NCI-H2029 treated with DMSO at 0.1 percent for 48 hours (cell line): ENCODE results near the gene CD3G.
"Not testable (repeated sequence)": the region's sequence is repeated elsewhere in the genome, so short reads cannot be mapped to it uniquely, and the experiment has no call there.

Experiments used
- DNase-seq: peaks from one replicate; lab custom pipeline; 2025; lab: John Stamatoyannopoulos, UW

CD3G gene

DNA sequence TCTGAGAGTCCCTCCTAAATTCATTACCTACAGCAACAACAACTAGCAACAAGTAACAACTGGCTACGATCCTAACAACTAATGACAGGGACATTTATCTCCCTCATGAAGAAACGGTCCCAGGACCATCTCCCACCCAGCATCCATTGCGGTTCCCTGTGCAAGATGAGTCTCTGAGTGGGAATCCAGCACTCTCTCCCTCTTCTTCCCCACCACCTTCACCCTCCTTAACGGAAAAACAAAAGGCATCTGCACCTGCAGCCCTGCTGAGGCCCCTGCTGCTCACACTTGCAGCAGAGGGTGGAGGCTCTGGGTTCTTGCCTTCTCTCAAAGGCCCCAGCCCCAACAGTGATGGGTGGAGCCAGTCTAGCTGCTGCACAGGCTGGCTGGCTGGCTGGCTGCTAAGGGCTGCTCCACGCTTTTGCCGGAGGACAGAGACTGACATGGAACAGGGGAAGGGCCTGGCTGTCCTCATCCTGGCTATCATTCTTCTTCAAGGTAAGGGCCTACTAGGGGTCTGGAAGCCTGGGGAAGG, at the start of gene CD3G:
CD3G (plus strand) TSS at position 364 of the 535 bp plus-strand sequence; CDS start at position 444, 80 bp downstream.
- no peak for DNase-seq

DNA sequence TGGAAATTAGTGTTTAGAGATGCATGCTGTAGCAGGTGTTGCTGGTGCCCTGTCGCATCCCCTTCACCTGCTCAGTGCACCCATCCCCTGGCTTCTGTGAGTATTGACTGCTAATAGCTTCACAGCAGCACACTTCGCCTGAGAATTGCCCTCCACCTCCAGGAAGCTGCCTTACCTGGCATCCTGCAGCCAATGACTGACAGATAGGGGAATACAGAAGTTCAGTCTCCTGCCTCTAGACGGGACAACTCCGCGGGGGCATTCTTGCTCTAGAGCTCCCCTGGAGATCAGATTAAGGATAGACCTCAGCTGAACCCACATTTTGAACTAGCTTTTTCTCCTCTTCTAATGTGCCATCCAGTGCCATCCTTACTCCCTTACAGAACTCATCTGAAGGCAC, 48.9 kb upstream of the CD3G start:
- no peak for DNase-seq

DNA sequence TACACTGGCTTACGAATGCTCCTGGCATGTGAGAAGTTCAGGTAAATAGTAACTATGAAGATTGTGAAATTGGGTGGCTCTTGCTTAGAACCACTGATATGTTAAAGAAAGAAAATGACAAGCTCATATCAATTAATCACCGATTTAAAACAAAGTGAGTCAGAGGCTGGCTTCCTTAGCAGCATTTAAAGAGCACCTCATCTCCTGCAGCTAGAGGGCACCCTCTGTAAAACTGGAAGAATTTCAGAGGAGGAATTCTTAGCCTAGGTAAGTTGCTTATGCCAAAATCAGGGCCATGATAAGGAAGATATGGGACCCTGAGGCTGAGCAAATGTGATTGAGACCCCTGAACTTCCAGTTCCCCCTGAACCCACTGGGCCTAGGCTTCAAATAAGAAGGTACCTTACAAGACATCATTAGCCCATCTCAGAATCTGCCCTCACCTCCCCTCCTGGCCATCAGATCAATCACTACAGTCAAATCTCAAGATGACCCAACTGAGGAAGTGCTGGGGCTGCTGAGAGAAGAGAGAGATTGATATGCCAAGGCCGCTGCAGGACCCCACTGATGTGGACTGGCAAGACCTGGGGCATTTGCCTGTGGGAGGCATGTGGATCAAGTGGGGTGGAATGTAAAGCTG, 48.2 kb upstream of the CD3G start:
- DNase-seq, result no peak

DNA sequence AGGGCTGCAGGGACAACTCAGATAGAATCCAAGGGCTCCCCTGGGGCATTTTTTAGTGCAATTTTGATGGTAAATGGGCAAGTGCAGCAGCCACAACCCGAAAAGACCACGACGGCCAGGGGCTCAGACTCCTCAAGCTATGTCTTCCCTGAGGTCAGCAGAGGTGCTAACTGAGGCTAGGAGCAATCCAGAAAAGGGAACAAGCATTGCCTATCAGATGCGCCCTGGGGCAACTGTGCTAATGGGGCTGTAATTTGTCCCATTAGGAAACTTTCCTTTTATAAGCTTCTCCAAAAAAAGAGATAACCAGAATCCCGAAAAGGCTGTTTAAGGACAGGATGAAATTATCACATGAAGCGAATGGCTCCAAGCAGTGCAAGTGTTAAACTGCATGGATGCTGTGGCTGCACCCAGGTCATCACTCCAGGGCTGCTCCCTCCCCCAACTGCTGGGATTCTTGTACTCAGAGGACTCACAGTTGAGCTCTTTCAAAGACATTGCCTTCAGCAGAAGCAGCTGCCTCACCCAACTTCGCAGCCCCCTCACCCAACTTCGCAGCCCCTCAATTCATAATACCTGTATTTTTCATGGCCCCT, 42.4 kb upstream of the CD3G start:
- DNase-seq, result no peak

DNA sequence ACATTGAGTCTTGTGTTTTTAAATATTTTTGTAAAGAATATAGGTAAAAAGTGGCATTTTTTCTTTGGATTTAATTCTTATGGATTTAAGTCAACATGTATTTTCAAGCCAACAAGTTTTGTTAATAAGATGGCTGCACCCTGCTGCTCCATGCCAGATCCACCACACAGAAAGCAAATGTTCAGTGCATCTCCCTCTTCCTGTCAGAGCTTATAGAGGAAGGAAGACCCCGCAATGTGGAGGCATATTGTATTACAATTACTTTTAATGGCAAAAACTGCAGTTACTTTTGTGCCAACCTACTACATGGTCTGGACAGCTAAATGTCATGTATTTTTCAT, 39.9 kb upstream of the CD3G start:
- no peak for DNase-seq

DNA sequence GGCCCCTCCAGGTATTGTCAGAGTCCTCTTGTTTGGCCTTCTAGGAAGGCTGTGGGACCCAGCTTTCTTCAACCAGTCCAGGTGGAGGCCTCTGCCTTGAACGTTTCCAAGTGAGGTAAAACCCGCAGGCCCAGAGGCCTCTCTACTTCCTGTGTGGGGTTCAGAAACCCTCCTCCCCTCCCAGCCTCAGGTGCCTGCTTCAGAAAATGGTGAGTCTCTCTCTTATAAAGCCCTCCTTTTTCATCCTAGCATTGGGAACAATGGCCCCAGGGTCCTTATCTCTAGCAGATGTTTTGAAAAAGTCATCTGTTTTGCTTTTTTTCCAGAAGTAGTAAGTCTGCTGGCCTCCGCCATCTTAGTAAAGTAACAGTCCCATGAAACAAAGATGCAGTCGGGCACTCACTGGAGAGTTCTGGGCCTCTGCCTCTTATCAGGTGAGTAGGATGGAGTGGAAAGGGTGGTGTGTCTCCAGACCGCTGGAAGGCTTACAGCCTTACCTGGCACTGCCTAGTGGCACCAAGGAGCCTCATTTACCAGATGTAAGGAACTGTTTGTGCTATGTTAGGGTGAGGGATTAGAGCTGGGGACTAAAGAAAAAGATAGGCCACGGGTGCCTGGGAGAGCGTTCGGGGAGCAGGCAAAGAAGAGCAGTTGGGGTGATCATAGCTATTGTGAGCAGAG, 39.4 kb upstream of the CD3G start, which contains the start of gene CD3E:
CD3E (plus strand) TSS at position 163 of the 681 bp plus-strand sequence; CDS start at position 386, 223 bp downstream.
- no peak for DNase-seq

DNA sequence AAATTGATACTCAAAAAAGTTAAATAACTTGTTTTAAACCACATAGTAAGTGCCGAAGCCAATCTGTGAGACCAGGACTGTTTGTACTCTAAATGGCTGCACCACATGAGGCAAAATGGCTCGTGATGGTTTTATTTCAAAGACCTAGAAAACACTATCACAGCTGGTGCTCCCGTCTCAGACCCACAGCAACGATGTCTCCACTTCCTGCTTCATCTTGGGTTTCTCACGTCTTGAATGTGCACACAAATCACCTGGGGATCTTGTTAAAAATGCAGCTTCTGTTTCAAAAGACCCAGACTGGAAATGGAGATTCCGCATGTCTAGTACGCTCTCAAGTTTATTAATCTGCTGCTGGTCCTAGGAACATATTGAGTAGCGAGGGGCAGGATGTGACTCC, 38.4 kb upstream of the CD3G start:
- no peak for DNase-seq

DNA sequence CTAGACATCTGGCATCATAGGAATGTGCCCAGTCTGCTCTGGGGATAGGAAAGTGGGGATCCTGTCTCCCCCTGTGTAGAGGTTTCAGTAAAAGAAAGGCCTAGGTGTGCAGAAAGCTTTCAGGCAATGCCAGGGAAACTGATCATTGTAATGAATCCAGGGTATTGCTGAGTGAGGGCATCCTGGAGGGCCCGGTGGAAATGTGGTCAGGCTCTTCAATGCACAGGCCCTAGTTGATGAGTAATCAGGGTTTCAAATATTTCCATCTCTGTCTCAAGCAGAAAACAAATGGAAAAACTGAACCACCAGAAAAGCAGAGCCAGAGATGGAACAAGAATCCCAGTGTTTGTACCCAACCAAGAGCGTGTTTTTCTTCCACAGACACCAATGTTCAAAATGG, 37.6 kb upstream of the CD3G start:
- DNase-seq, result no peak

DNA sequence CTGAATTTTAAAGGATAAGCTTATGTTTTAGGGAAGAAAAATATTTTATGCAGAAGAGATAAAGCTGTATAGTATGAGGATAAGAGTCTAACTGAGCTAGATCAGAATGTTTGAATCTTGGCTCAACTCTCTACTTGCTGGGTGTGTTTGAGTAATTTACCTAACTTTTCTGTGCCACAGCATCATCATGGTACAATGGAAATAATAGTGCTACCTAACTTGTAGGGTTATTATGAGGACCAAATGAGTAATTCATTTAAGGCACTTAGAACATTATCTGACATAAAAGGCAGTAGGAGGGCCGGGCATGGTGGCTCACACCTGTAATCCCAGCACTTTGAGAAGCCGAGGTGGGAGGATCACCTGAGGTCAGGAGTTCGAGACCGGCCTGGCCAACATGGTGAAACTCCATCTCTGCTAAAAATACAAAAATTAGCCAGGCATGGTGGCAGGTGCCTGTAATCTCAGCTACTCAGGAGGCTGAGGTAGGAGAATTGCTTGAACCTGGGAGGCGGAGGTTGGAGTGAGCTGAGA, 35.1 kb upstream of the CD3G start:
- not testable (repeated sequence) for DNase-seq

DNA sequence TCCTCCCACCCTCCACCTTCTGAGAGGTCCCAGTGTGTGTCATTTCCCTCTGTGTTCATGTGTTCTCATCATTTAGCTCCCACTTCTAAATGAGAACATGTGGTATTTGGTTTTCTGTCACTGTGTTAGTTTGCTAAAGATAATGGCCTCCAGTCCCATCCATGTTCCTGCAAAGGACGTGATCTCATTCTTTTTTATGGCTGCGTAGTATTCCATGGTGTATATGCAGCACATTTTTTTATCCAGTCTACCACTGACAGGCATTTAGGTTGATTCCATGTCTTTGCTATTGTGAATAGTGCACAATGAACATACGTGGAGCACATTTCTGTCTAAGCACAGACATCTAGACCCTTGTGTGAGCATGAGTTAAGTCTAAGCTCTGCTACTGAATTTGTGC, 33.9 kb upstream of the CD3G start:
- DNase-seq, result no peak

DNA sequence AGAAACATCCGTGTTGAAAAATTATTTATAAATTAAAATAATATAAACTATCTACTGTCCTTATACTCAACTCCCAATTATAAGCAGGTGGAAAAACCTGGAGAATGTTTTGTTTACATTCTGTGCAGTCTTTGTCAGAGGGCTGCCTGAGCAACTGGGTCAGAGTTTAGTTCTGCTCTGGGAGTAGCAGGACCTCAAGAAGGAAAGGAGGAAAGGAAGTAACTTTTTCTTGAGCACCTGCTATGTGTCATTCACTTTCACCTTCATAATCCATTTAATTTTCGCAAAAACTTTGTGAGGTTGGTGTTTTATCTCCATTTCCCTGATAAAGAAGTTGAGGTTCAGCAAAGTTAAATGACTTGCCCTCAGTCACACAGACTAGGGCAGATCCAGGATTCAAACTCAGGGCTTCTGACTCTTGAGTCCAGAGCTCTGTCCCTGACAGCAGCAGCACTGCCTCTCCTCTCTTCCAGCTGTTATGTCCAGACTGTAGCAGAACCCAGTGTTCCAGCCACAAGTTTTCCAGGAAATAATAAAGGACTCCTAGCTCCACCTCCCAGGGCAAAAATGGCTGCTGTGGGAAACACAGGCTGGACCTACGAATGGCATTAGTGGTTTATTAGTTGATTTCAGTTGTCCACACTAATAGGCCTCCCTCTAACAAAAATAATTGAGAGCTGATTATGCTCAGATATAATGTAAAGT, 33.2 kb upstream of the CD3G start:
- no peak for DNase-seq

DNA sequence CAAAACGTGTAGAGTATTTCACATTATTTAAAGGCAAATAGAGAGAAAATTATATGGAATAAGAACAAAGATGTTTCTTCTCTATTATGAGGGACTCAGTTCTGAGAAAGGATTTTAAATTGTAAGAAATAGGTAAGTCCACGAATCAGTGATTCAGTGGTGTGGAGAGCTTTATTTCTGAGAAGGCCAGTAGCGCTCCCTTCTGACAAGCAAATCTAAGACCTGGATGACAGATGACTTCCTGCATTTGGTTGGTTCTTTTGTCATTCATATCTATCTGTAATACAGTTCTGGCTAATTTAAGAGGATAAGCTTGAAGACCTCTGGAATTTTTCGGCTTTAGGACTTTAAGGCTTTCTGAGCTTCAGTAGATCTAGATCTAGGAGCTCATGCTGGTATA, 32.6 kb upstream of the CD3G start:
- DNase-seq, result no peak

DNA sequence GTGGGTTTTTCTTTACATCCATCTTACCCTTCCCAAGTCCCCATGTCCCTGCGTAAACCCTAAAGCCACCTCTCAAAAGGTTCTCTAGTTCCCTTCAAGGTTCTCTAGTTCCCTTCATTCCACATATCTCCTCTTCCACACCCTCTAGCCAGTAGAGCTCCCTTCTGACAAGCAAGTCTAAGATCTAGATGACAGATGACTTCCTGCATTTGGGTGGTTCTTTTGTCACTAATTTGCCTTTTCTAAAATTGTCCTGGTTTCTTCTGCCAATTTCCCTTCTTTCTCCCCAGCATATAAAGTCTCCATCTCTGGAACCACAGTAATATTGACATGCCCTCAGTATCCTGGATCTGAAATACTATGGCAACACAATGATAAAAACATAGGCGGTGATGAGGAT, 31.8 kb upstream of the CD3G start:
- DNase-seq, result no peak

DNA sequence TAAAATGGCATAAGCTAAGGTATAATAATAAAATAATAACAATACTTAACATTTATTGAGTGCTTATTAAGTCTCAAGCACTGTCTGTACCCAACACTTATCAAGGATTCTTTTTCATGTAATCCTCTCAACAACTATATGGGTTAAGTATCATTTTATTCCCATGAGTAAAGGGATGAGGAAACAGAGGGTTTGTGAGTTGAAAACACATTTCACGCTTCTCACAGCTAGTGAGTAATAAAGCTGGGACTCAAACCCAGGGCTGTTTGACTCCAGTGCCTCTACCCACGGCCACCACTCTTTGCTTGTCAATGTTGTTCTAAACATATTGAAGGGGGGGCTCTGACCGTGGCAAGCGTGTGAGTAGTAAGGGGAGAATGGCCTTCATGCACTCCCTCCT, 30.9 kb upstream of the CD3G start:
- DNase-seq, result no peak

DNA sequence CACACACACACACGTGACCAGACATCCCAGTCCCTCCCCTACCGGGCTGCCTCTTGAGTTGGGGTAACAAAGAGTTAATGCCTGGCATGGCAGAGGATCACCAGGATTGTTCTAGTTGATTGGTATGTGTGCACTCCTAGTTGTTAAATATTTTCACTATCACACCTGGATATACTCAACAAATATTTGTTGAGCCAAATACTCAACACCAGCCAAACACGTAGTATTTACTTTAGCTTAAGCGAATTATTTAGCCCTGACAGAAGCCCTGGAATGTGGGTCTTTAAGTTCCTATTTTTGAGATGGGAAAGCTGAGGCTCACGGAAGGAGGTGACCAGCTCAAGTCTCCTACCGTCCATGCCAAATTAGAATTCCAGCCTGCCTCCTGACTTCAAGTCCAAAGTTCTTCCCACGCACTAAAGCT, 29.1 kb upstream of the CD3G start:
- DNase-seq, result no peak

DNA sequence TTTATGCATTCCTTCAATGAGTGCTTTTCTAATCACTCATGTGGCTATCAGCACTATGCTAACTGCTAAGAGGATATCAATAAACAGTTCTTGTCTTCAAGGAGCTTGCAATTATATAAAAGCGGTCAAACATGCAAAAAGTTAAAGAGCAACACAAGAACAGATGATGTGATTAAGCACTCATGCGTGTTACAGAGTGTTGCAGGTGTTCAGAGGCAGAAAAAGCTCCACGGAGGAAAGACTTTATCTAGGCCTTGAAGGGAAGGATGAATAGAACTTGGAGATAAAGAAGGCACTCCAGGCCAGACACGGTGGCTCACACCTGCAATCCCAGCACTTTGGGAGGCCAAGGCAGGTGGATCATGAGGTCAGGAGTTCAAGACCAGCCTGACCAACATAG, 26.0 kb upstream of the CD3G start:
- DNase-seq, result no peak

DNA sequence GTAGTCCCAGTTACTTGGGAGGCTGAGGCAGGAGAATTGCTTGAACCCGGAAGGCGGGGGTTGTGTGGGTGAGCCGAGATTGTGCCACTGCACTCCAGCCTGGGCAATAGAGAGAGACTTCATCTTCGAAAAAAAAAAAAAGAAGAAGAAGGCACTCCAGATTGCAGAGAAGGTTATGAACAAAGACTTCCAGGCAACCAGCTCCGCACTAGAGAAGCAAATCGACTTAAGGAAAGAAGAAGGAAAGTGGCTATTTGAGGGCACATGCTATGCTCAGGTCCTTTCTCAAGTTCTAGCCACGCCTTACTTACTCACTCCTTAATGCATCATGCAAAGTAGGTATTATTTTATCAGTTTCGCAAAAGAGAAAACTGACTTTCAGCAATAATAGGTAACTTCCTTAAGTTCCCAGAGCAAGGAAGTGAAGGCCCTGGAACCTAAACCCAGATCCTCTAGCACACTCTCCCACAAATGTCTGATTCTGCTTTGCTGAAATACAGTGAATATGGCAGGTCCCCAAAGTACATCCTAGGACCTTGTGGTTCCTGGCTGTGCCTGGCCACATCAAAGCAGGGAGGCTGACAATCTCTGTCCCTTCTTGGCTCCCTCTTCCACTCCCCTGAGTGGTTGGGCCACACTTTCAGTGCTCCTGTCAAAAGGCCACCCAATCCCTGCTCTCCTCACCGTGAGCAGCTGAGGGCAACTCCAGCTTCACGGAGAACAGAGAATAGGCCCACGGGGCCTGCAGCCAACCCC, 25.4 kb upstream of the CD3G start:
- no peak for DNase-seq

DNA sequence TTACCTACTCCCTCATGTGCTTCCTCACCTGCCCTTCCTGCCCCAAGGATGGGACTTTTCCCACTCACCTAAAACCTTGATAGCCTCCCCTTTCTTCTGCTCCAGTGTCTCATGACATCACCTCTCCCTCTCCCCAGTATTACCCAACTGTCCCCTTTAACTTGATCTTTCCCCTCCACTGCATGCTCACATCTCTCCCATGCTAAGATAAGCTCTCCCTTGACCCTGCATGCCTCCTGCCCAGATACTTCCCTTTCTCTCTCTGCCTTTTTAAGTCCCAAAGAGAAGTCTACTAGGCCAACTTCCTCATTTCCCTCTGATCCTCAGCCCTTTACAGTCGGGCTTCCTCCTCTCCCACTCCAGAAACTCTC, 24.8 kb upstream of the CD3G start:
- no peak for DNase-seq

DNA sequence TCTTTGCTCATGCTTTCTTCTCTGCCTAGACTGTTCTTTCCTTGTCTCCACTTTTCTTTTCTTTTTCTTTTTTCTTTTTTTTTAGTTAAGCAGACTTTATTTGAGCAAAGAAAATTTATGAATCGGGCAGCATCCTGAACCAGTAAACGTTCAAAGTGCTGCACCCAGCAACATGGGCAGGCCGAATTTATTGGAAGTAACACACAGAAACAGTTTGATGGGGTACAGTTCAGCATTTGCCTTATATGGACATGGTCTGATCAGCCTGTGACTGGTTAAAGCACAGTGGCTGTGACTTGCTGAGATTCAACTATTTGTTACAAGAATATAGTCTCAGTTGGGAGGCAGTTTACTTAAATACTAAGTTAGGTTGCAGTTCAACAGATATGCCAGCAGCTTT, 23.6 kb upstream of the CD3G start:
- no peak for DNase-seq

DNA sequence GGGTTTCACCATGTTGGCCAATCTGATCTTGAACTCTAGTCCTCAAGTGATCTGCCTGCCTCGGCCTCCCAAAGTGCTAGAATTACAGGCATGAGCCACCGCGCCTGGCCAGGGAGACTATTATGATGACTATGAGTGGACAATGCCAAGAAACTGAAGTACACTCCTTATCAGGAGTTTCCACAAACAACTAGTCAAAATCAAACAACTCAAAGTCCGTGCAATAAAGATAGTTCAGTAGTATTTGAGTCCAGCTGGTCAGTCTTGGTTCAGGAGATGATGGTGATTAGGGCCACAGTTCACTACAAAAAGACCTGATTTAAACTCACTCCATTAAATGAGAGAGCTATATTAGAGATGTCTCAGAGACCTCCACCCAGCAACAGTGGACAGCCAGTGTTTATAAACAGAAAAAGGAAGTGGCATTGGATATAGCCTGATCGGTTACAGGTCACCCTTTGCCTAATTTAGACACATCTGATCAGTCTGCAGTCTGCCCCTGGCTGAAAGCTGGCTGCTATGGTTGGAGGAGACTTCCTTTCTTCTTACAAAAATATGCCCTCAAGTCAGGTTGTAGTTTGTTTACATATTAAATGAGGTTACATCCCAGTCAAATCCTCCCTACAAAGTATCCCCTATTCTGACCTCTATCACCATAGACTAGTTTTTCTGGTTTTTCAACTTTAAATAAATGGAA, 22.6 kb upstream of the CD3G start:
- DNase-seq, result no peak

DNA sequence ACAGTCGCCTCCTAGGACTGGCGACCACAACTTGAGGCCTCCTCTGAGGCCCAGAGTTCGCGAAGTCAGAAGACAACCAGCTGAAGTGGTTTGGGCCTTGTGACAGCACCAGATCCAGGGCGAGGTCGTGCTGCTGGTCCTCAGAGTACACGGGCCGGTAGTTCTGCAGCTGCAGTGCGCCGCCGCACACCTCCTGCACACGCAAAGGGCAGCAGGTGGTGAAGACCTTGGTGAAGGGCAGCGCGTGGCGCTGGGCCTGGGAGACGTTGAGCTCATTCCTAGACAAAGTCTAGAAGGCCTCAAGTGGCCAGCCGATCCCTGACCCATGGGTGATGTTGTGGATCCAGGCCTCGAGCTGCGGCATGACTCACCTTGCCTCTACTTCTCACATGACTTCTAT, 21.4 kb upstream of the CD3G start:
- DNase-seq, result no peak
